Mucosa of descending colon (tissue), 3 donors: ENCODE data around the gene BBLN. TPM values are rescaled to one million over a fixed set of nuclear protein-coding genes. Genes with fewer than 3 reads are reported as not detected.
"Not testable (repeated sequence)": the region's sequence is repeated elsewhere in the genome, so short reads cannot be mapped to it uniquely, and the experiment has no call there.

Experiments used
- ATAC-seq: fragments of 200-7000 bp; cut with Tn5 transposase; one replicate; pipeline ENCODE4 v1.9.1; 2020; ENCODE audit warnings: mild to moderate bottlenecking, moderate library complexity
- DNase-seq, 3 donors: peaks; one replicate each; pipeline ENCODE4 v3.0.0-alpha.2; 2020
- H3K36me3 ChIP-seq: fragments of 200-600 bp; one replicate; pipeline ENCODE4 v1.8.0; 2021; ENCODE audit warnings: low read depth, mild to moderate bottlenecking
- H3K4me1 ChIP-seq: fragments of 200-600 bp; one replicate; pipeline ENCODE4 v1.8.0; 2021; ENCODE audit warnings: low read depth, mild to moderate bottlenecking
- H3K4me3 ChIP-seq: fragments of 200-600 bp; one replicate; pipeline ENCODE4 v1.8.0; 2021; ENCODE audit warnings: mild to moderate bottlenecking
- H3K9me3 ChIP-seq: fragments of 200-600 bp; one replicate; pipeline ENCODE4 v1.8.0; 2021; ENCODE audit warnings: mild to moderate bottlenecking
- intact Hi-C, 2 donors: fragments of 100-400 bp; cut with DNase I in 1 of 2; cut with micrococcal nuclease in 1 of 2; formaldehyde crosslinking; loops; one replicate each; pipeline versions ENCODE4 v1.11.0 to v1.11.1; 2022; cut with DNase I, micrococcal nuclease
- long read RNA-seq, 2 donors: library from polyadenylated mRNA; unstranded; transcript quantifications; one replicate each; pipeline ENCODE4 v2.0.0, GENCODE V29; 2019 to 2021
- total RNA-seq, 3 donors: library from RNA; stranded (reverse); fragmentation: NEBNext Ultra II Directional in 2 of 3; extraction: Animal tissue kit (Norgen Biotek cat#: 25700) in 2 of 3; gene quantifications; one replicate each; pipeline versions ENCODE4 v1.2.1 to v1.2.4, GENCODE V29; 2021 to 2023
- TF ChIP-seq, protein P1 (sequence below): fragments of 200-600 bp; IDR thresholded peaks from one replicate; pipeline ENCODE4 v1.8.0; 2022; ENCODE audit warnings: antibody characterized with exemption, mild to moderate bottlenecking
- donor health status: DM: no; HTN: no; CAD: no; lungs with moderate emphysema.
- donor health status: DM: no; HTN: no; CAD: no.
- donor health status: DM: no; HTN: yes; CAD: no.

Gene BBLN, protein sequence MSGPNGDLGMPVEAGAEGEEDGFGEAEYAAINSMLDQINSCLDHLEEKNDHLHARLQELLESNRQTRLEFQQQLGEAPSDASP
- total RNA-seq = 10 to 100 TPM; 33.7 to 46.8 (median 37.6) TPM
- long read RNA-seq, donor 1, transcript C9orf16-201 (2 exons, 713 nt) = major isoform, 27 of 35 reads
- long read RNA-seq, donor 1, partial matches to known transcripts = 1 of 35 reads
- long read RNA-seq, donor 1, other reads (novel, unspliced or antisense) = 5 of 35 reads
- long read RNA-seq, donor 2, transcript C9orf16-201 (2 exons, 713 nt) = major isoform, 43 of 45 reads
- long read RNA-seq, donor 2, partial matches to known transcripts = 1 of 45 reads
- long read RNA-seq, donor 2, other reads (novel, unspliced or antisense) = 0 of 45 reads

DNA sequence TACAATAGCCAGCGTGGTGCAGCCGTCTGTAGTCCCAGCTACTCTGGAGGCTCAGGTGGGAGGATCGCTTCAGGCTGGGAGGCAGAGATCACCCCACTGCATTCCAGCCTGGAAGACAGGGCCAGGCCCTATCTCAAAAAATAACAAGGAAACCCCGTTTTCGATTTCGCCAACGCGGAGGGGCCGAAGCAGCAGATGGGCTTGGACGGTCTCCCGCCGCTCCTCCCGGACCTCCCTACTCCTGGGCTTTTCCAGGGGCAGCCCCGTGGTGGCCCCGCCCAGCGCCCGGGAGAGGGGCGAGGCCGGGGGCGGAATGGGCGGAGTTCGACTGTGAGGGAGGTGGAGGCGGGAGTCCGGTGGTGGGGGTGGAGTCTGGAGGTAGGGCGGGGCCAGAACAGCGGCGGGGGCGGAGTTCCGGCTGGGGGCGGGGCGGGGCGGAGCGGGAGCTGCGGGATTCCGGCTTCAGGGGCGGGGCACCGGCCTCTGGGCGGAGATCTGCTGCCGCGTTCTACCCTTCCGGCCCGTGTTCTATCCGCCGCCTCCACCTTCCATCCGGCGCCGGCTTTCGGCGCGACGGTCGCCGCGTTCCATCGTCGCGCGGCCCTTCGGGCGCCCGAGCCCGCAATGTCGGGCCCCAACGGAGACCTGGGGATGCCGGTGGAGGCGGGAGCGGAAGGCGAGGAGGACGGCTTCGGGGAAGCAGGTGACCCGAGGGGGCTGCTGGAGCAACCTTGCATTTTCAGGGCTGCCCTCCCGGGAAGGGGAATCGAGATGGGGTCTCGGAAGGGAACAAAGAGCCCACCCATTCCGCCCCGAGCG lies at the start of gene BBLN:
TSS of gene BBLN (plus strand) at position 482 of the 819 bp plus-strand sequence. CDS start at position 625, 143 bp downstream.
- intact Hi-C loops = no loop called here
- ATAC-seq = peak; percentile 96
- Histone ChIP-seq H3K9me3 (no peaks in the 10 kb centered on the region), H3K4me1 (no peaks in the 10 kb centered on the region), H3K4me3 (peak within 1 kb of the TSS; percentile 36), H3K36me3 (no peaks in the 10 kb centered on the region)
- DNase-seq = peak; percentile 97 to 98 (median 97)
- TF ChIP-seq, protein P1, sequence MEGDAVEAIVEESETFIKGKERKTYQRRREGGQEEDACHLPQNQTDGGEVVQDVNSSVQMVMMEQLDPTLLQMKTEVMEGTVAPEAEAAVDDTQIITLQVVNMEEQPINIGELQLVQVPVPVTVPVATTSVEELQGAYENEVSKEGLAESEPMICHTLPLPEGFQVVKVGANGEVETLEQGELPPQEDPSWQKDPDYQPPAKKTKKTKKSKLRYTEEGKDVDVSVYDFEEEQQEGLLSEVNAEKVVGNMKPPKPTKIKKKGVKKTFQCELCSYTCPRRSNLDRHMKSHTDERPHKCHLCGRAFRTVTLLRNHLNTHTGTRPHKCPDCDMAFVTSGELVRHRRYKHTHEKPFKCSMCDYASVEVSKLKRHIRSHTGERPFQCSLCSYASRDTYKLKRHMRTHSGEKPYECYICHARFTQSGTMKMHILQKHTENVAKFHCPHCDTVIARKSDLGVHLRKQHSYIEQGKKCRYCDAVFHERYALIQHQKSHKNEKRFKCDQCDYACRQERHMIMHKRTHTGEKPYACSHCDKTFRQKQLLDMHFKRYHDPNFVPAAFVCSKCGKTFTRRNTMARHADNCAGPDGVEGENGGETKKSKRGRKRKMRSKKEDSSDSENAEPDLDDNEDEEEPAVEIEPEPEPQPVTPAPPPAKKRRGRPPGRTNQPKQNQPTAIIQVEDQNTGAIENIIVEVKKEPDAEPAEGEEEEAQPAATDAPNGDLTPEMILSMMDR = no peak

DNA sequence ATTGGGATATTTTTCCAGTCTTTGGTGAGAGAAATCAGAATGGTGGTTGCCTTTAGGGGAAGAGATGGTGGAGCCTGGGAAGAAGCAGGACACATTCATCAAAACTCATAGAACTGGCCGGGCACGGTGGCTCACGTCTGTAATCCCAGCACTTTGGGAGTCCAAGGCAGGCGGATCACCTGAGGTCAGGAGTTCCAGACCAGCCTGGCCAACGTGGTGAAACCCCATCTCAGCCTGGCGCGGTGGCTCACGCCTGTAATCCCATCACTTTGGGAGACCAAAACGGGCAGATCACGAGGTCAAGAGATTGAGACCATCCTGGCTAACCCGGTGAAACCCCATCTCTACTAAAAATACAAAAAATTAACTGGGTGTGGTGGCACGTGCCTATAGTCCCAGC lies 48.3 kb upstream of the BBLN start:
- H3K4me3 ChIP-seq, H3K36me3 ChIP-seq, ATAC-seq, H3K9me3 ChIP-seq: not testable (repeated sequence)
- peaks cover 41% of the 10 kb centered on the region for H3K4me1 ChIP-seq
- intact Hi-C loops = loop anchor here (10.0 kb wide), 4 partner anchors 47 to 167 kb away; partner anchors contain the start of genes NAIF1 (in 1 of the 2) and SLC25A25 (in 1 of the 2)
- peak in 2 of 3 donors; percentile 35 to 36 for DNase-seq

DNA sequence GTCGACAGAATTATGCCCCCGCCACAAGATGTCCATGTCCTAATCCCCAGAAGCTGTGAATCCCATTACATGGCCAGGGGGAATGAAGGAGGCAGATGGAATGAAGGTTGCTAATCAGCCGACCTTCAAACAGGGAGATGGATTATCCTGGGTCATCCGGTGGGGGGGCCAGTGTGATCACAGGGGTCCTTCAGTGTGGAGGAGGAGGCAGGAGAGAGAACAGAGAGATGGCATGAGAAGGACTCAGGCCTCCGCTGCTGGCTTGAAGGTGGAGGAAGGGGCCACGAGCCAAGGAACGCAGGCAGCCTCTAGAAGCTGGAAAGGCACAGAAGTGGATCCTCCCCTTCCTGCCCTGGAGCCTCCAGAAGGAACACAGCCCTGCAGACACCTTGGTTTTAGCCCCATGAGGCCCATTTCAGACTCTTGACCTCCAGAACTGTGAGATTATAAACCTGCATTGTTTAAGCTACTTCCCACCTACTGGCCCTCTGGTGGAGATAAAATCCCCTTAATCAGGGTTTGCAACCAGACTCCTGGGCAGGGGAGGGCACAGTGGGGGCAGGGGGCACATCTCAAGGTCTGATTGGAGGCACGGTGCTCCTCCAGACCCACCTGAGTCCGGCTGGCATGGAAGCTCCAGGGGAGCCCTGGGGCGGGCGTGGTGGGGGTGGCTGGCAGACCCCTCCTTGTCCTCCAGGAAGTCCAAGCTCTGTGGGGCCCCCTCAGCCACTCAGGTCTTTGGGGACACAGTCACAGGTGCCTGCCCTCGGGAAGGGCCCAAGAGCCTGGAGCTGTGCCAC lies 46.3 kb upstream of the BBLN start:
- TF ChIP-seq, protein P1 = no peak
- DNase-seq (peak in 2 of 3 donors; percentile 63), ATAC-seq (no peak)
- no peaks in the 10 kb centered on the region for H3K36me3 ChIP-seq
- no peaks in the 10 kb centered on the region for H3K9me3 ChIP-seq
- peak overlapping the region; percentile 24 for H3K4me3 ChIP-seq
- peaks cover 52% of the 10 kb centered on the region for H3K4me1 ChIP-seq
- intact Hi-C loops = loop anchor here (10.0 kb wide), 4 partner anchors 49 to 169 kb away; partner anchors contain the start of genes NAIF1 (in 1 of the 2) and SLC25A25 (in 1 of the 2)

DNA sequence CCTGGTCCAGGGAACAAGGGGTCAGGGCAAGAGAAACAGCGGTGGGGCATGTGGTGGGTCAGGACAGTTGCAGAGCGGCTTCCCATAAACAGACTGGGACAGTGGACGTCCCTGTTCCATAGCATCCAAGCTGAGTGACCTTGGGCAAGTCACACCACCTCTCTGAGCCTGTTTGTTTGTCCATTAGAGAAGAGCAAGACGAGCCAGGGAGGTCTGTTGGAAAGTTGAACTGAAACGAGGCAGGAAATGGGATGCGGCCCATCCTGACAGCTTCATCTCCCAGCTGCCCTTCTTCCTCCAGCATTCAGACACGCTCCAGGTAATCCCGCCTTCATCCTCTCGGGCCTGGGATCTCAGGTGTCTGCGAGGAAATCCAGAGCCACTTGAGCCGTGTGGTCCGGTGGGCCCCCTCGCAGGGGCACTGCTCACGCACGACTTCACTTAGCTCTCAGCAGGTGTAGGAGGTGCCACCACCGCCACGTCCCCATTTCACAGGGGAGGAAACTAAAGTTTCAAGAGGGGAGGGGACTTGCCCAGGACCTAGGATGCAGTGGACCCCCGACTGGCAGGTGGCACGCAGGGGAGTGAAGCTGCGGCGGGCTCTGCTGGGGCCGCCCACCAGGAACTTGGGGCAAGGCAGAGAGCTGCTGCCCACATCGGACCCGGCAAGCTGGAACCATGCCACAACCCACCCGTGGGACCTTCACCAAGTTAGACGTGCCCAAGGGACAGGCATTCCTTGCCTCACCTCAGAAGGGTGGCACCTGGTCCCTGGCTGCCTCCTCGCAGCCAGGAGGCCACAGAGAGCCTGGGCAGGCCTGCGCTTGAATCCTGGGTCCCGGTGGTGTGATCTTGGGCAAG lies 45.5 kb upstream of the BBLN start:
- peak in 2 of 3 donors; percentile 54 to 71 for DNase-seq
- ATAC-seq = peak; percentile 0
- Histone ChIP-seq H3K36me3 (no peaks in the 10 kb centered on the region), H3K9me3 (no peaks in the 10 kb centered on the region), H3K4me1 (peaks cover 44% of the 10 kb centered on the region), H3K4me3 (peak overlapping the region; percentile 24)
- intact Hi-C loops = loop anchor here (10.0 kb wide), 4 partner anchors 50 to 170 kb away; partner anchors contain the start of genes NAIF1 (in 1 of the 2) and SLC25A25 (in 1 of the 2)
- TF ChIP-seq, protein P1 = no peak
